Measurements from ENCODE around the gene RPL10A. TPM values are rescaled to one million over a fixed set of nuclear protein-coding genes. Genes with fewer than 3 reads are reported as not detected.

RPL10A gene
- total and polyA plus RNA-seq, 11 donors = 356 to 1,412 (median 532) TPM

DNA sequence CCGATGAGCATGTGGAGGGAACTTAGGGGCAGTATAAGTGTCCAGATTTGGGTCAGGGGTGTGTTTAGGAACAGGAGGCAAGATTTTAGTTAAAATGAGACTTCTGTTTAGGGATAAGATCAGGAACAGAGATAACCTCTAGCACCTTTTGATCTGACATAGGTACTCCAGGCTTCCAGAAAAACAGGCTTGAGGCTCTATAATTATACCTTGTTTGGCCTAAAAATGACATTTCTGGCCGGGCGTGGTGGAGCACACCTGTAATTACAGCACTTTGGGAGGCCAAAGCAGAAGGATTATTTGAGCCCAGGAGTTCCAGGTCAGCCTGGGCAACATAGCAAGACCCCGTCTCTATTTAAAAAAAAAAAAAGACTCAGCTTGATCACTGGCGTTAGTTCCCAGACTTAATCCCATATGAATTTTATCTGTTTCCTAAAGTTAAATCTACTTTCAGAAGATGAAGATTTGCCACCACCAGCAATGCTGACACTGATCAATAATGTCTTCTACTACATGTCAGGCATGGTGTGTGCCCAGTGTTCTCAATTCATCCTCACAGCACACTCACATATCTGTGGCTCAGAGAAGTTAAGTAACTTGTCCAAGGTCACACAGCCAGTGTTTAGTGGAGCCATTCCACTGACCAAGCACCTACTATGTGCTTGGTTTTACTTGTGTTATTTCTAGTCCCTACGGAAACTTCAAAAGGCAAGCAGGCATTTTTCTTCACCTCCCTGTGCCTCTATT, 50.5 kb downstream of the RPL10A start:
- ATAC-seq (no peak), DNase-seq (no peak)
- TF ChIP-seq, protein P1, sequence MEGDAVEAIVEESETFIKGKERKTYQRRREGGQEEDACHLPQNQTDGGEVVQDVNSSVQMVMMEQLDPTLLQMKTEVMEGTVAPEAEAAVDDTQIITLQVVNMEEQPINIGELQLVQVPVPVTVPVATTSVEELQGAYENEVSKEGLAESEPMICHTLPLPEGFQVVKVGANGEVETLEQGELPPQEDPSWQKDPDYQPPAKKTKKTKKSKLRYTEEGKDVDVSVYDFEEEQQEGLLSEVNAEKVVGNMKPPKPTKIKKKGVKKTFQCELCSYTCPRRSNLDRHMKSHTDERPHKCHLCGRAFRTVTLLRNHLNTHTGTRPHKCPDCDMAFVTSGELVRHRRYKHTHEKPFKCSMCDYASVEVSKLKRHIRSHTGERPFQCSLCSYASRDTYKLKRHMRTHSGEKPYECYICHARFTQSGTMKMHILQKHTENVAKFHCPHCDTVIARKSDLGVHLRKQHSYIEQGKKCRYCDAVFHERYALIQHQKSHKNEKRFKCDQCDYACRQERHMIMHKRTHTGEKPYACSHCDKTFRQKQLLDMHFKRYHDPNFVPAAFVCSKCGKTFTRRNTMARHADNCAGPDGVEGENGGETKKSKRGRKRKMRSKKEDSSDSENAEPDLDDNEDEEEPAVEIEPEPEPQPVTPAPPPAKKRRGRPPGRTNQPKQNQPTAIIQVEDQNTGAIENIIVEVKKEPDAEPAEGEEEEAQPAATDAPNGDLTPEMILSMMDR (IDR thresholded peaks at IDR 0.05) = no peak
- TF ChIP-seq POLR2A (IDR thresholded peaks at IDR 0.05) = no peak
- intact Hi-C loops (cut with DNase I) = loop anchor here in 1 of 10 donors (10.0 kb wide), 1 partner anchor 126 kb away; no protein-coding TSS in a partner anchor
- no peak overlapping the region for H3K4me3 ChIP-seq
- H3K36me3 ChIP-seq = no peaks in the 10 kb centered on the region
- 92 to 97% (median 95%) methylated on average over 6 of the region's 6 CpGs for WGBS, 4 donors
- H3K27ac ChIP-seq = no peak overlapping the region
- H3K4me1 ChIP-seq = peaks cover 0 to 12% (median 0%) of the 10 kb centered on the region in 12 donors
- H3K27me3 ChIP-seq = peaks cover 0 to 3% (median 0%) of the 10 kb centered on the region in 9 donors
- no peaks in the 10 kb centered on the region for H3K9me3 ChIP-seq

DNA sequence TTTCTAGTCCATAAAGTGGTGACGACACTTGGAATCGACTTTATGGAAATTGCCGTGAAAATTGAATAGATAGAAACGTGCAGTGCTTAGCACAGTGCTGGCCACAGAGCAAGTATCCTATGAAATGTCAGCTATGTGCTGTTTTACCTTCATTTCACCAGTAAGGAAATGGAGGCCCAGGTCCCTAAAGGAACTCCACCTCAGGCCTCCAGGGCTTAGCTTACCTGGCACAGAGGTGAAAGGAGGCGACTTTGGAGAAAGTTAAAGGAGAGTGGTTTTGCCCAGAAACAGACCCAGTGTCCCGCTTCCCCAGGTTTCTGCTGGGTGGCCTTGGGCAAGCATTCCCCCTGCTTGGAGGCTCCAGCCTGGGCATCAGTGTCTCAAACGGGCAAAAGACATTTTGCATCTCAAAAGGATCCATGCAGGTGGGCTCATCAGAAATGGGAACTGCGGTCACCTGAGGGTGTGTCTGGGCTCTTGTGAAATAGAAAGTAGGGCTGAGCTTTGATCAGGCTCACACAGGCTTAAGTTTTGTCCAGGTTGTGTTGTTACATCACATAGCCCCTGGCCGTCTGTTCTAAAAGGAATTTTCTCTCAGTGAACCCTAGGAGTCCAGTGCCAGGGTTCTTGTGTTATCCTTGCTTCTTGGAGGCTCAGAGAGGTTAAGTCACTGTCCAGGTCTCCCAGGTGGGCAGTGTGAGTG, 51.3 kb downstream of the RPL10A start:
- 88 to 91% (median 89%) methylated on average over 9 of the region's 9 CpGs for WGBS, 4 donors
- no peak for ATAC-seq
- no peaks in the 10 kb centered on the region for H3K9me3 ChIP-seq
- H3K27me3 ChIP-seq = peaks cover 0 to 3% (median 0%) of the 10 kb centered on the region in 9 donors
- no peak overlapping the region for H3K27ac ChIP-seq
- TF ChIP-seq POLR2A (IDR thresholded peaks at IDR 0.05) = no peak
- TF ChIP-seq, protein P1 (IDR thresholded peaks at IDR 0.05) = no peak
- H3K4me1 ChIP-seq = peaks cover 0 to 12% (median 0%) of the 10 kb centered on the region in 12 donors
- no peak for DNase-seq
- intact Hi-C loops (cut with DNase I) = loop anchor here in 8 of 10 donors (5.0 to 10.0 kb wide), 6 partner anchors 53 to 238 kb away; partner anchors contain the start of gene ARMC12 (in 1 of the 8)
- no peak overlapping the region for H3K4me3 ChIP-seq
- no peaks in the 10 kb centered on the region for H3K36me3 ChIP-seq

Small RNA genes lying within 50 kb of the gene (microRNA-seq; reads per million reads assigned to microRNA genes)
- gene MIR7111 = 0.51 to 1.2 (median 0.69) reads per million in 4 donors

Other genes starting within 250 kb of the RPL10A start
- gene ZNF76, start 208.7 kb upstream of the RPL10A start, total RNA-seq = 10 to 100 TPM; 26.2 to 46.1 (median 33.0) TPM
- 10 to 100 TPM; 20.2 to 42.3 TPM for gene ZNF76, start 208.7 kb upstream of the RPL10A start, polyA plus RNA-seq
- gene DEF6, start 170.6 kb upstream of the RPL10A start, total RNA-seq = 10 to 100 TPM in 1 of 9 donors, 1 to 10 TPM in 5, under 1 TPM in 3; 0.38 to 14.4 (median 1.3) TPM
- gene DEF6, start 170.6 kb upstream of the RPL10A start, polyA plus RNA-seq = under 1 TPM; 0.72 to 0.86 TPM
- 10 to 100 TPM; 10.0 to 22.0 (median 13.4) TPM for gene PPARD, start 125.8 kb upstream of the RPL10A start, total RNA-seq
- gene PPARD, start 125.8 kb upstream of the RPL10A start, polyA plus RNA-seq = 10 to 100 TPM; 13.8 to 23.8 TPM
- 1 to 10 TPM; 2.1 to 4.6 (median 3.8) TPM for gene FANCE, start 16.1 kb upstream of the RPL10A start, total RNA-seq
- 1 to 10 TPM; 1.3 to 3.6 TPM for gene FANCE, start 16.1 kb upstream of the RPL10A start, polyA plus RNA-seq
- gene TEAD3, start 28.7 kb downstream of the RPL10A start, total RNA-seq = 10 to 100 TPM; 25.8 to 54.3 (median 37.1) TPM
- 10 to 100 TPM; 26.6 to 34.1 TPM for gene TEAD3, start 28.7 kb downstream of the RPL10A start, polyA plus RNA-seq
- not detected for gene TULP1, start 44.5 kb downstream of the RPL10A start, total RNA-seq
- gene TULP1, start 44.5 kb downstream of the RPL10A start, polyA plus RNA-seq = under 1 TPM in 1 of 2 donors, not detected in 1; 0.15 TPM
- gene FKBP5, start 220.5 kb downstream of the RPL10A start, total RNA-seq = 100 to 1,000 TPM in 5 of 9 donors, 10 to 100 TPM in 4; 19.7 to 175 (median 104) TPM
- gene FKBP5, start 220.5 kb downstream of the RPL10A start, polyA plus RNA-seq = 100 to 1,000 TPM in 1 of 2 donors, 10 to 100 TPM in 1; 36.4 to 351 TPM